ENCODE data around the gene SLX9. TPM values are rescaled to one million over a fixed set of nuclear protein-coding genes. Genes with fewer than 3 reads are reported as not detected.

The SLX9 gene
- total and polyA plus RNA-seq, 10 donors: 6.1 to 35.4 (median 27.0) TPM

DNA sequence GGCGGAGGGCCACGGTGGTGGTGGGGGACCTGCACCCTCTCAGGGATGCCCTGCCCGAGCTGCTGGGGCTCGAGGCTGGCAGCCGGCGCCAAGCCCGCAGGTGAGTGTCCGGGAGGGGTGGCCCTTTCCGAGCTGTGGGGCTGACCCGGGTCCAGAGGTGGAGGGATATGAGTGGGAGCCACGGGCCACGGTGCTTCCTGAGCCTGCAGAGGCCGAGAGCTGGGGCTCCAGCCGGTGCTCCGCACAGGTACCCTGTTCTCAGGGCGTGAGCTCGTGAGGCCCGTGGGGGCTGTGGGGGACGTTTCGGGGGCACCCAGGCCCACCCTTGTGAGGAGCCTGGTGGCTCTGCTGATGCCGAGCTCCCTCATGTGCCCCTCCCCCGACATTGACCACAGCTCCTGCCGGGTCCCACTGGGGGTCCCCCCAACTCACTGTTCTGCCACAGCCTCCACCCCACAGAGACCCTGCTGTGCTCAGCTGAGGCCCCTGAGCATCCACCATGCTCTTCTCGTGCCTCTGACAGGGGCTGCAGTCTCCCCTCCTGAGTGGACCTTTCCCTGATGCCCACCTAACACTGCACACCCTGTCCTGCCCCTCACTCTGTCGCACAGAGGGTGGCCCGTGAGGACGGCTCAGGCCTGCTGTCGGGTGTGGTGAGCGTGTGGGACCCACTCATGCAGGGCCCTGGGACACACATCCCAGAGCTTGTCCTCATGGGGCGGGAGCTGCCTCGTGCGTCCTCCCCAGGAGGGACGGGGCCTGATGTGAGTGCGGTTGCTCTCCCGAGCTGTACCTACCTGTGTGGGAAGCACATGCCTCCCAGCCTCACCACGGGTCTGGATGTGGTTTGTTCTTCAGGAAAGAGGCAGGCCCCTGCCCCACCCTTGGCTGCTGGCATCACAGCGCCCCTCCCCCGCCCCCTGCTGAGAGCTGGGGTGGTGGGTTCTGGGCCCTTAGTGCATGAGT, 27.5 kb downstream of the SLX9 start:
- WGBS, 5 donors: 76 to 83% (median 80%) methylated on average over 24 to 38 of the region's 38 CpGs
- peaks cover 0 to 68% (median 0%) of the 10 kb centered on the region in 6 donors for H3K36me3 ChIP-seq
- H3K9me3 ChIP-seq: no peaks in the 10 kb centered on the region
- H3K27ac ChIP-seq: peak overlapping the region; percentile 48 to 93 (median 85)
- H3K4me3 ChIP-seq: peak overlapping the region in 4 of 8 donors; percentile 9 to 59 (median 18)
- H3K27me3 ChIP-seq (replicated peaks in 1 of 7): no peaks in the 10 kb centered on the region
- no peak for DNase-seq
- intact Hi-C loops (cut with DNase I; ENCODE audit: low total_unique reads): no loop called here
- TF ChIP-seq POLR2A (IDR thresholded peaks at IDR 0.05): no peak
- TF ChIP-seq, protein P1, sequence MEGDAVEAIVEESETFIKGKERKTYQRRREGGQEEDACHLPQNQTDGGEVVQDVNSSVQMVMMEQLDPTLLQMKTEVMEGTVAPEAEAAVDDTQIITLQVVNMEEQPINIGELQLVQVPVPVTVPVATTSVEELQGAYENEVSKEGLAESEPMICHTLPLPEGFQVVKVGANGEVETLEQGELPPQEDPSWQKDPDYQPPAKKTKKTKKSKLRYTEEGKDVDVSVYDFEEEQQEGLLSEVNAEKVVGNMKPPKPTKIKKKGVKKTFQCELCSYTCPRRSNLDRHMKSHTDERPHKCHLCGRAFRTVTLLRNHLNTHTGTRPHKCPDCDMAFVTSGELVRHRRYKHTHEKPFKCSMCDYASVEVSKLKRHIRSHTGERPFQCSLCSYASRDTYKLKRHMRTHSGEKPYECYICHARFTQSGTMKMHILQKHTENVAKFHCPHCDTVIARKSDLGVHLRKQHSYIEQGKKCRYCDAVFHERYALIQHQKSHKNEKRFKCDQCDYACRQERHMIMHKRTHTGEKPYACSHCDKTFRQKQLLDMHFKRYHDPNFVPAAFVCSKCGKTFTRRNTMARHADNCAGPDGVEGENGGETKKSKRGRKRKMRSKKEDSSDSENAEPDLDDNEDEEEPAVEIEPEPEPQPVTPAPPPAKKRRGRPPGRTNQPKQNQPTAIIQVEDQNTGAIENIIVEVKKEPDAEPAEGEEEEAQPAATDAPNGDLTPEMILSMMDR (IDR thresholded peaks at IDR 0.05 in 8 of 11, conservative IDR thresholded peaks at IDR 0.05 in 3 of 11): no peak
- peak in 1 of 3 donors; percentile 2 for TF ChIP-seq POLR2AphosphoS5 (IDR thresholded peaks at IDR 0.05)
- H3K4me1 ChIP-seq: peaks cover 36 to 96% (median 73%) of the 10 kb centered on the region in 6 donors

DNA sequence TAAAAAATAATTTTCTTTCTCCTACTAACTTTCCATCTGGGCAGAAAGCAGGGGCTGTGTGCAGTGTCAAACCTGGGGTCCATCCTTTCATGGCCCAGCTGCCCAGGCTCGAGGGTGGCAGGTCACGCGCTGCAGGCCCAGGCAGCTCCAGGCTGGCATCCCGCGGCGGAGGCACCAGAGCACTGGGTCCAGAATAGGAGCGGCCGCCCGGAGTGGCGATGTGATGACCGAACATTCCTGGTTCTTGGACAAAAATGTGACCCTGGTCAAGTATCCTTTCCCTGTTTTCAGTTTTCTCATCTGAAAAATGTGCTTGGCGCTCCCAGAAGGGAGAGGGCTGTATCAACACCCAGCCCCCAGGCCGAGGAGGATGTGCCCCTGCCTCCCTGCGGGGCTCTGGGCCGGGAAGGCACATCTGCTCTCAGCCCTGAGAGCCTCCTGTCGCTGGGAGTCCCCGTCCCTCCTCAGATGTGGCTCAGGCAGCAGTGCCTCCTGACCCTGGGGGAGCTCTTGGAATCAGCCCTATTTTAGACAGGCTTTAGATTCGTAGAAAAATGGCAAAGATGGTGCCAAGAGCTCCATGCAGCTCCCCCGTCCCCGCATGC, 29.3 kb downstream of the SLX9 start:
- H3K9me3 ChIP-seq: no peaks in the 10 kb centered on the region
- DNase-seq: no peak
- H3K27me3 ChIP-seq (replicated peaks in 1 of 7): no peaks in the 10 kb centered on the region
- peak overlapping the region; percentile 51 to 93 (median 85) for H3K27ac ChIP-seq
- 71 to 77% (median 75%) methylated on average over 20 of the region's 20 CpGs for WGBS, 5 donors
- H3K36me3 ChIP-seq: peaks cover 0 to 79% (median under 1%) of the 10 kb centered on the region in 6 donors
- intact Hi-C loops (cut with DNase I; ENCODE audit: low total_unique reads): no loop called here
- peaks cover 36 to 89% (median 77%) of the 10 kb centered on the region in 6 donors for H3K4me1 ChIP-seq
- peak; percentile 20 to 75 (median 61) for TF ChIP-seq POLR2AphosphoS5 (IDR thresholded peaks at IDR 0.05)
- TF ChIP-seq, protein P1 (IDR thresholded peaks at IDR 0.05 in 8 of 11, conservative IDR thresholded peaks at IDR 0.05 in 3 of 11): no peak
- peak overlapping the region in 1 of 8 donors; percentile 59 for H3K4me3 ChIP-seq

DNA sequence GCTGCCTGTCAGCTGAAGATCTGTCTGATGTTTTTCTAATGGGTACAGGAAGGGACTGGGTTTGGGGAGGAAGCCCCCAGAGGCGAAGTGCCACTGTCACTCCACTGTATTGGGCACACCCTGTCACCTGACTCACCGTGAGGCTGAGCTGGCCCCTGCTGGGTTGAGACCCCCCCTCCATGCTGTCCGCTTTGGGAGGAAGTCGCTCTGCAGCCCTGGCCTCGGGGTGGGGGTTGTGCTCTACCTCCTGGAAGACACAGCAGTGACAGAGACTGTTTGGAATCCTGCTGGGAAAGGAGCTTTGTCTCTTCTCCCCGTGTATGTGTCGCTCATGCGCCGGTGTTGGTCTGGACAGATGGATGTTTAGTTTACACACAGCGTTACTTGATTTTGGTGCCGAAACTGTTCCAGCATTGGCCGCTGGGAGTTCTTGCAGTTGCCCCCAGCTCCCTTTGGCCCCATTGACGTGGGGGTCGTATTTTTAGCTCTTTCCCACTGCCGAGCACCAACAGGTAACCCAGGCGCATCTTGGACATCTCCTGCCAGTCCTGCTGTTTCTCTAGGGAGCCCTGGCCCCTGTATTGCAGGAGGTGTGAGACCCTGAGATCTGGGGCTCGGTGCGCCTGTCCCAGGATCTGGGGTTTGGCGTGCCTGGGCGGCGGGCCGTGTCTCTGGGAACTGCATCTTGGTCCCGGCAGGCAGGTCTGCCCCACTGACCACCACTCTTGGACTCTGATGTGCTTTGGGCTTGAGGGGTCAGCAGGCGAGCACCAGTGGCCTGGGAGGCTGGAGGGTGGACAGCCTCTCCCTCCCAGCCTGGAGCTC, 30.3 kb downstream of the SLX9 start:
- 51 to 69% (median 67%) methylated on average over 16 to 24 of the region's 24 CpGs for WGBS, 5 donors
- peaks cover 0 to 84% (median 6%) of the 10 kb centered on the region in 6 donors for H3K36me3 ChIP-seq
- DNase-seq: peak; percentile 88
- H3K27me3 ChIP-seq (replicated peaks in 1 of 7): no peaks in the 10 kb centered on the region
- H3K9me3 ChIP-seq: no peaks in the 10 kb centered on the region
- H3K4me1 ChIP-seq: peaks cover 32 to 80% (median 68%) of the 10 kb centered on the region in 6 donors
- H3K27ac ChIP-seq: peak overlapping the region; percentile 51 to 93 (median 85)
- intact Hi-C loops (cut with DNase I; ENCODE audit: low total_unique reads): no loop called here
- TF ChIP-seq POLR2A (IDR thresholded peaks at IDR 0.05) (no peak), POLR2AphosphoS5 (IDR thresholded peaks at IDR 0.05) (peak; percentile 29 to 60 (median 57))
- TF ChIP-seq, protein P1 (IDR thresholded peaks at IDR 0.05 in 8 of 11, conservative IDR thresholded peaks at IDR 0.05 in 3 of 11): no peak
- peak overlapping the region in 1 of 8 donors; percentile 59 for H3K4me3 ChIP-seq
